Mesothelial cell of epicardium (in vitro differentiated cells): ENCODE data around the gene PSMA1. TPM values are rescaled to one million over a fixed set of nuclear protein-coding genes. Genes with fewer than 3 reads are reported as not detected.

Source experiments
- DNase-seq, 2 experiments: peaks; one replicate each; pipeline ENCODE4 v3.0.0; 2021; ENCODE audit warnings: low spot score in 2 of 2; ENCODE audit not compliant: unreplicated experiment in 2 of 2
- H3K27ac Mint-ChIP-seq: 2 replicates; pipeline ENCODE4 v1.8.0; 2021; ENCODE audit warnings: mixed read lengths
- H3K27me3 Mint-ChIP-seq: 2 replicates; pipeline ENCODE4 v1.8.0; 2021; ENCODE audit warnings: low read depth, mixed read lengths
- H3K36me3 Mint-ChIP-seq: 2 replicates; pipeline ENCODE4 v1.8.0; 2021; ENCODE audit warnings: mixed read lengths
- H3K4me1 Mint-ChIP-seq: 2 replicates; pipeline ENCODE4 v1.8.0; 2021; ENCODE audit warnings: mixed read lengths
- H3K4me3 Mint-ChIP-seq: 2 replicates; pipeline ENCODE4 v1.8.0; 2021; ENCODE audit warnings: mild to moderate bottlenecking, moderate library complexity, mixed read lengths
- H3K9me3 Mint-ChIP-seq: 2 replicates; pipeline ENCODE4 v1.8.0; 2021; ENCODE audit warnings: mixed read lengths
- total RNA-seq: library from RNA; stranded (reverse); gene quantifications from 3 replicates; pipeline ENCODE4 v1.2.1, GENCODE V29; 2021
- TF ChIP-seq, protein P1 (sequence below): fragments of 200-600 bp; sonication (generic); IDR thresholded peaks from one replicate; pipeline ENCODE4 v1.5.0; 2021; ENCODE audit warnings: antibody characterized with exemption; ENCODE audit not compliant: unreplicated experiment

Gene PSMA1
- total RNA-seq, 1 donor from 2014 or later = 133 TPM

DNA sequence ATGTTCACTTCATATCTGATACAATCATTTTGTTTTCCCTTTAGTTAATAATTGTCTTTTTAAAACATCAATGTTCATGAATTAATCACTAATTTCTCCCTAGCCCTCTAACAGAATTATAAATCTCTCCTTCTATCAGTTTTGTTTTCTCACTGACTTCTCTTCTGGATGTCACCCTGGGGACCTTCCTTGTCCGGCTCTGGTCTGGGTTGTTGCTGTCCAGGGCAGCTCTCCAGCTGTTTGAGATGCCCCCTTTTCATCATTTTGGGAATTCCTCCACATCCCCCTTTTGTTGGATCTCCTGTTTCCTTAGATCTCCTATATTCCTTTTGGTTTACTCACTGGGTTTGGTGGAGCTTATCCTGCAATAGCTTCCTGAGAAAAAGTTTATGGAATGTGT lies 35.6 kb upstream of the PSMA1 start:
- DNase-seq = no peak
- no peak overlapping the region for H3K4me3 Mint-ChIP-seq
- H3K27me3 Mint-ChIP-seq = no peaks in the 10 kb centered on the region
- H3K4me1 Mint-ChIP-seq = no peaks in the 10 kb centered on the region
- H3K9me3 Mint-ChIP-seq = peaks cover 4% of the 10 kb centered on the region
- TF ChIP-seq, protein P1, sequence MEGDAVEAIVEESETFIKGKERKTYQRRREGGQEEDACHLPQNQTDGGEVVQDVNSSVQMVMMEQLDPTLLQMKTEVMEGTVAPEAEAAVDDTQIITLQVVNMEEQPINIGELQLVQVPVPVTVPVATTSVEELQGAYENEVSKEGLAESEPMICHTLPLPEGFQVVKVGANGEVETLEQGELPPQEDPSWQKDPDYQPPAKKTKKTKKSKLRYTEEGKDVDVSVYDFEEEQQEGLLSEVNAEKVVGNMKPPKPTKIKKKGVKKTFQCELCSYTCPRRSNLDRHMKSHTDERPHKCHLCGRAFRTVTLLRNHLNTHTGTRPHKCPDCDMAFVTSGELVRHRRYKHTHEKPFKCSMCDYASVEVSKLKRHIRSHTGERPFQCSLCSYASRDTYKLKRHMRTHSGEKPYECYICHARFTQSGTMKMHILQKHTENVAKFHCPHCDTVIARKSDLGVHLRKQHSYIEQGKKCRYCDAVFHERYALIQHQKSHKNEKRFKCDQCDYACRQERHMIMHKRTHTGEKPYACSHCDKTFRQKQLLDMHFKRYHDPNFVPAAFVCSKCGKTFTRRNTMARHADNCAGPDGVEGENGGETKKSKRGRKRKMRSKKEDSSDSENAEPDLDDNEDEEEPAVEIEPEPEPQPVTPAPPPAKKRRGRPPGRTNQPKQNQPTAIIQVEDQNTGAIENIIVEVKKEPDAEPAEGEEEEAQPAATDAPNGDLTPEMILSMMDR = no peak
- no peak overlapping the region for H3K27ac Mint-ChIP-seq
- no peaks in the 10 kb centered on the region for H3K36me3 Mint-ChIP-seq

DNA sequence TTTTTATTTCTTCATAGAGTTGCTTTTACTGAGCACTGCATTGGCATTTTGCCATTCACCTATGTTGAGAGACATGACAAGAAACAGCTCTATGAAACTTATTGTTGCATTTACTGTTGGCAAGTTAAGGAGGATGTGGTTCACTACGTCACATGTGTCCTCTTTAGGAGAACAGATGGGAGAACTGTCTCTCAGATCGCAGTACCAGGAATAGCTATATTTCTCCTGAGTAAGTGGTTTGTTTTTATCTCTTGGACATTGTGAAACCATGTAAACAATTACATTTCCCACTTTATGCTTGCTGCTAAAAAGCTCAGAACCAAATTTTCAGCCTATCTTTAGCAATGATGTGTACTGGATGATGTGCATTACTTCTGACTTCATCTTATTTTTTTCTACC lies 34.8 kb upstream of the PSMA1 start:
- no peak for DNase-seq
- Mint-ChIP-seq H3K4me3 (no peak overlapping the region), H3K36me3 (no peaks in the 10 kb centered on the region), H3K4me1 (no peaks in the 10 kb centered on the region), H3K27ac (no peak overlapping the region), H3K27me3 (no peaks in the 10 kb centered on the region), H3K9me3 (peaks cover 4% of the 10 kb centered on the region)
- TF ChIP-seq, protein P1 = no peak

DNA sequence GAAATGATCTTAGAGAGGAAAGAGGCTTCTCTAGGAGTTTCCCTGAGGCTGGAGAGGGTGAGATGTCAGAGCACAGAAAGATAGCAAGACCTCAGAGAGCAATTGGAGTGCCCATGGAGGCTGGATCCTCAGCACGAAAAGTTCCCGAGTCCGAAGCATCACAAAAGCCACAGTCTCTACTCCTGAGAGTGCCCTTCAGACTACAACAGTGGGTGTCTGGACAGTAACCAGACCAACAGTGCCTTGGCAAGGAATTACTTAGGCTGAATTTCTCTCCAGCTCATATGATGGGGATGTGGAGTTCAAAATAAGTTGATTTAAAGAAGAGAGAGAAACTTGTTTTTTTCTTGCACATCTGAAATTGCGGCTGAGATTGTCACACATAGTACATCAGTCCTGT lies 31.9 kb upstream of the PSMA1 start:
- H3K9me3 Mint-ChIP-seq = peaks cover 4% of the 10 kb centered on the region
- no peaks in the 10 kb centered on the region for H3K27me3 Mint-ChIP-seq
- DNase-seq = no peak
- TF ChIP-seq, protein P1 = no peak
- H3K36me3 Mint-ChIP-seq = no peaks in the 10 kb centered on the region
- H3K27ac Mint-ChIP-seq = no peak overlapping the region
- no peaks in the 10 kb centered on the region for H3K4me1 Mint-ChIP-seq
- H3K4me3 Mint-ChIP-seq = no peak overlapping the region

DNA sequence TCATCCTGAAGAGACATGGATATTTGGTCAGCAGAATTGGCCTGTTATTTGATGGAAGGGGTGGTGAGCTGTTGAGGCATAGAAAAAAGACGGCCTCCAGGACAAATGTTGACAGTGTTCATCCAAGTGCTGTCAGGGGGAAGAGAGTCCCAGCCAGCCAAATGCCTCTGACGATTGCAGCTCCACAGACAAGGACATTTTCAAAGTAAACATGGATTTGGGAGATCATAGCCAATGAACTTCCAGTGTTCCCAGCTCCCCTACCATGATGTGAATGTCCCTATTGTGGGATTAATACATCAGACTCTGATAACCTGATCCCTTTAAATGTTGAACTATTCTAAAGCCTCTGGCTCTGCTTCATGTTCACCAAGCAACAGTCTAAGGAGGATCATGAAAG lies 31.2 kb upstream of the PSMA1 start:
- DNase-seq = no peak
- no peaks in the 10 kb centered on the region for H3K4me1 Mint-ChIP-seq
- H3K4me3 Mint-ChIP-seq = no peak overlapping the region
- H3K36me3 Mint-ChIP-seq = no peaks in the 10 kb centered on the region
- peaks cover 4% of the 10 kb centered on the region for H3K9me3 Mint-ChIP-seq
- H3K27ac Mint-ChIP-seq = no peak overlapping the region
- H3K27me3 Mint-ChIP-seq = no peaks in the 10 kb centered on the region
- TF ChIP-seq, protein P1 = no peak

DNA sequence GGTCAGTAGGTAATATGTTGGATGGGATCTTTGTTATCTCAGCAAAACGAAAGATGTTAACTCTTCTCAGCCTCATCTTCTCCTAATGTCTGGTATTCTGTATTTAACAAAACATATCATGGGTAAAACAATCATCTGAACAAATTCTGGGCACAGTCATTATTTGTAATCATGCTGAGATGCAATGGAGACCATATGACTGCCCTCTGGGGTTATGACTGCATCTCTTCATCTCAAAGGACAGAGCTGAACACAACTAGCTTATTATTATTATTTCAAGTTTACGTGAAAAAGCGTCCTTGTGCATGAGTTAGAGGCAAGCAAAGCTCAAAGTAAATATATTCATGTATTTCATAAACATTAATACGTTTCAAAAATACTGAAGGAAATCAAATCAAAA lies 29.7 kb upstream of the PSMA1 start:
- Mint-ChIP-seq H3K9me3 (peaks cover 4% of the 10 kb centered on the region), H3K27me3 (no peaks in the 10 kb centered on the region), H3K4me3 (no peak overlapping the region), H3K4me1 (no peaks in the 10 kb centered on the region), H3K36me3 (no peaks in the 10 kb centered on the region), H3K27ac (no peak overlapping the region)
- DNase-seq = no peak
- TF ChIP-seq, protein P1 = no peak

DNA sequence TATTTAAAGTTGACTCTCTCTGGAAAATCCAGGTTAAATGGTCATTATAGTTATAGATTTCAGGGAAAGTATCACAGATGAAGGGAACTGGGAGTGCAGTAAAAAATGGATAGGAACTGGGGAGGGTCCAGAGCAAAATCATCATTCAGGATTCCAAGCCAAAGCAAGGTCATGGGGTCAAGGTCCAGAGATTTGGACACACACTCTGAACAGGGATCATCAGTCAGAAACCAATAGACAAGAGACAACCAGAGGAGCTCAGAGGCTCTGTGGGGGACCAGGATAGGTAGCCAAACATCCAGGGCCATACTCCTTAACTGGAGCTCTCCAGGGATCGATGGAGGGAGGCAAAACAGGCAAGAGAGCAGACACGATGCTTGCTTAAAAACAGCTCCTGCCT lies 27.3 kb upstream of the PSMA1 start:
- Mint-ChIP-seq H3K4me1 (no peaks in the 10 kb centered on the region), H3K9me3 (no peaks in the 10 kb centered on the region), H3K4me3 (no peak overlapping the region), H3K27me3 (no peaks in the 10 kb centered on the region), H3K27ac (no peak overlapping the region), H3K36me3 (no peaks in the 10 kb centered on the region)
- no peak for DNase-seq
- TF ChIP-seq, protein P1 = no peak
